Uterus (tissue), 2 donors: ENCODE results near the gene VIPR2.

Source experiments
- CTCF ChIP-seq, 4 experiments: fragments of 200-600 bp in 2 of 4; fragments of 450-650 bp in 2 of 4; sonication (generic) in 2 of 4; IDR thresholded peaks; one replicate each; pipeline ENCODE4 v1.5.1; 2016 to 2019; ENCODE audit warnings: antibody characterized with exemption in 4 of 4, mild to moderate bottlenecking in 2 of 4, moderate library complexity in 1 of 4
- POLR2A ChIP-seq, 2 donors: fragments of 450-650 bp; IDR thresholded peaks; one replicate each; pipeline ENCODE4 v1.6.1; 2016; ENCODE audit warnings: antibody characterized with exemption in 2 of 2, mild to moderate bottlenecking in 1 of 2, moderate library complexity in 1 of 2

- TF ChIP-seq CTCF (IDR thresholded peaks at IDR 0.05) (no peak), POLR2A (IDR thresholded peaks at IDR 0.05) (no peak)
These were observed 14.3 kb upstream of the VIPR2 start for GRCh38 chr7:159158888-159159405.
